ENCODE data around the gene EBF3. TPM values are rescaled to one million over a fixed set of nuclear protein-coding genes. Genes with fewer than 3 reads are reported as not detected.

Gene EBF3
- total RNA-seq, 4 donors from 2014 or later: 0.42 to 2.9 (median 1.3) TPM

DNA sequence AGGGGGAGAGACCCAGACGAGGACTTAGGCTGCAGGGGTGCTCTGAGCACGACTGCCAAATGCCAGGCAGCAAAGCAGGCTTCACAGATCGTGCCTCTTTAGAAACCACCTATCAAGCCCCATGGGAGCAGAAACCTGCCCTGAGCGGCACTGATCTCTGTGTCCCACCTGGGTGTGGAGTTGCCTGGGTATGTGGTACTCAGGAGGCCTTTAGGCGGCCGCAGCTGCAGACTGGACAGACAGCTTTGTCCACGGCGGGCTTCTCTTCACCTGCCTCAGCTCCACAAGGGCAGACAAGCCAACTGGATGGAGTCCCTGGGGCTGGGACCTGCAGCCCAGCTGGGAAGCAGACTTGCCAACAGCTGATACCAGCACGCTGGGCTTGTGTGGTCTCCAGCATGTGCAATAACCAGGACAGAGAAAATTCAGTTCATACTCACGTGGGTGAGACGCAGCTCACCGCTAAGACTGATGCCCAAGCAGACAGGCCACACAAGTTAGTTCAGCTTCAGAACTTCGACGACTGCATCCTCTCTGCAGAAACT is 163.2 kb downstream of the EBF3 start:
- Histone ChIP-seq H3K4me3 (no peak overlapping the region), H3K36me3 (no peaks in the 10 kb centered on the region), H3K27me3 (no peaks in the 10 kb centered on the region), H3K27ac (no peak overlapping the region), H3K4me1 (no peaks in the 10 kb centered on the region), H3K9me3 (peaks cover 0 to 33% (median 11%) of the 10 kb centered on the region in 3 donors)
- TF ChIP-seq POLR2A (IDR thresholded peaks at IDR 0.05) (no peak), CTCF (IDR thresholded peaks at IDR 0.05) (no peak)
- intact Hi-C loops (cut with DNase I): no loop called here
- DNase-seq: no peak
- 76 to 82% methylated on average over 7 of the region's 14 CpGs for WGBS, 2 donors

- Histone ChIP-seq H3K4me3 (no peak overlapping the region), H3K27me3 (no peaks in the 10 kb centered on the region), H3K4me1 (no peaks in the 10 kb centered on the region), H3K27ac (no peak overlapping the region), H3K36me3 (no peaks in the 10 kb centered on the region), H3K9me3 (peaks cover 0 to 33% (median 11%) of the 10 kb centered on the region in 3 donors)
- TF ChIP-seq POLR2A (IDR thresholded peaks at IDR 0.05) (no peak), CTCF (IDR thresholded peaks at IDR 0.05) (no peak)
- WGBS, 2 donors: 72 to 83% methylated on average over 3 of the region's 3 CpGs
- no peak for DNase-seq
- intact Hi-C loops (cut with DNase I): no loop called here
Measured at GRCh38 chr10:129799942-129800341, 164.1 kb downstream of the EBF3 start.

- WGBS, 2 donors: 60 to 72% methylated on average over 5 to 6 of the region's 14 CpGs
- intact Hi-C loops (cut with DNase I): no loop called here
Measured at GRCh38 chr10:129796710-129797420, 167.2 kb downstream of the EBF3 start.

DNA sequence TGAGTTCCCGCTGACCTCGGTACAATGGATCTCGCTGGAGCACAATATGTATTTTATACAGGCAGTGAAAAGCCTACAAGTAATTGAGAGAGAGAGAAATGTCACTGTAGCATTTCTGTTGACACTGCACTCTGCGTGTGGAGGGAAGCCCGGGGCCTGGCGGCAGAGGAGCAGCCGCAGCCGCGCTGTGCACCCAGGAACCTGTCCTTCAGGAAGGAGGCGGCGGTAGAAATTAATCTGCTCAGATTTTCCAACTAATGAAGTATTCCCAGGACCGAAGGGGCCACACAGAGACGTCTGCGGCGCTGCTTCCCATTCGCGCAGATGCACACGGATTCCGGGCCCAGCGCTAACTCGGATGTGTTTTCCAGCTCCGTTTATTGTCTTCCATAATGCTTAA is 170.1 kb downstream of the EBF3 start:
- Histone ChIP-seq H3K27ac (no peak overlapping the region), H3K4me3 (no peak overlapping the region), H3K4me1 (no peaks in the 10 kb centered on the region), H3K9me3 (peaks cover 0 to 55% (median 0%) of the 10 kb centered on the region in 3 donors), H3K27me3 (no peaks in the 10 kb centered on the region), H3K36me3 (no peaks in the 10 kb centered on the region)
- intact Hi-C loops (cut with DNase I): no loop called here
- DNase-seq: no peak
- WGBS, 2 donors: 90% methylated on average over 21 to 22 of the region's 22 CpGs
- TF ChIP-seq CTCF (IDR thresholded peaks at IDR 0.05): no peak
- no peak for TF ChIP-seq POLR2A (IDR thresholded peaks at IDR 0.05)

More at GRCh38 chr10:129796710-129797420, 167.2 kb downstream of the EBF3 start:
- Histone ChIP-seq H3K27ac (no peak overlapping the region), H3K27me3 (no peaks in the 10 kb centered on the region), H3K9me3 (peaks cover 0 to 42% (median 0%) of the 10 kb centered on the region in 3 donors), H3K4me1 (no peaks in the 10 kb centered on the region), H3K4me3 (no peak overlapping the region), H3K36me3 (no peaks in the 10 kb centered on the region)
- no peak for DNase-seq
- TF ChIP-seq CTCF (IDR thresholded peaks at IDR 0.05) (no peak), POLR2A (IDR thresholded peaks at IDR 0.05) (no peak)

DNA sequence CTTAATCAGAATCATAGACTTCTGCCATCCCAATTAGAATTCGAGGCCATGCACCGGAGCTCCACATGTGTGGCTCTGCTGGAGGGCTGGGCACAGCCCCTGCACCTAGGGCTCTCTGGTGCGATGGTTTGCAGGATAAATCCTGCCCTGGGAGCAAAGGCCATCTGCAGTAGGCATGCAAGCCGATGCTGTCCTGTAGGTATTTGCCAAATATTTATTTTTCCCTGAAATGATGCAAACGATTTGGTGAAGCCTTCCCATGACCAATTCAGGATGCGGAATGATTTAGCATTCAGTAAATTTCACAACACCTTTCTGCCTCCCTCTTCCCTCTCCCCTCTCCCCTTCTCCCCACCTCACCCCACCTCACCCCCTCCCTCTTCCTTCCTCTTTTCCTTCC is 170.6 kb downstream of the EBF3 start:
- no peak for DNase-seq

More for the DNA sequence above, 170.6 kb downstream of the EBF3 start:
- H3K27me3 ChIP-seq: no peaks in the 10 kb centered on the region
- TF ChIP-seq CTCF (IDR thresholded peaks at IDR 0.05) (no peak), POLR2A (IDR thresholded peaks at IDR 0.05) (no peak)
- H3K4me1 ChIP-seq: no peaks in the 10 kb centered on the region
- H3K4me3 ChIP-seq: no peak overlapping the region
- WGBS, 2 donors: 71 to 75% methylated on average over 6 of the region's 6 CpGs
- no peak overlapping the region for H3K27ac ChIP-seq
- intact Hi-C loops (cut with DNase I): no loop called here
- peaks cover 0 to 55% (median 0%) of the 10 kb centered on the region in 3 donors for H3K9me3 ChIP-seq
- no peaks in the 10 kb centered on the region for H3K36me3 ChIP-seq
